OCI-LY1 (cell line): Measurements from ENCODE around the gene PGLYRP1.

Experiments used
- H2AFZ ChIP-seq: fragments of 200-600 bp; sonication (generic), shearing (Covaris generic); 2 replicates; pipeline ENCODE4 v1.6.0; 2014; ENCODE audit warnings: antibody characterized with exemption, mild to moderate bottlenecking, low read length
- H3F3A ChIP-seq: fragments of 200-600 bp; sonication (generic), shearing (Covaris generic); 2 replicates; pipeline ENCODE4 v1.6.0; 2014; ENCODE audit warnings: mild to moderate bottlenecking, antibody characterized with exemption, low read length, moderate library complexity; ENCODE audit not compliant: insufficient read depth
- H3K27ac ChIP-seq: fragments of 200-600 bp; sonication (generic); 2 replicates; pipeline ENCODE4 v1.5.1; 2014; ENCODE audit warnings: low read length, mixed run types, mild to moderate bottlenecking, low read depth; ENCODE audit not compliant: poor library complexity, severe bottlenecking
- H3K27me3 ChIP-seq: fragments of 200-600 bp; sonication (generic); 2 replicates; pipeline ENCODE4 v1.6.0; 2014; ENCODE audit warnings: antibody characterized with exemption, mild to moderate bottlenecking, low read length, moderate library complexity; ENCODE audit not compliant: insufficient read depth
- H3K36me3 ChIP-seq: fragments of 200-600 bp; sonication (generic); 2 replicates; pipeline ENCODE4 v1.6.1; 2014; ENCODE audit warnings: mild to moderate bottlenecking, antibody characterized with exemption, low read length, moderate library complexity, mixed read lengths; ENCODE audit not compliant: insufficient read depth
- H3K4me1 ChIP-seq: fragments of 200-600 bp; sonication (generic); 2 replicates; pipeline ENCODE4 v1.5.1; 2014; ENCODE audit warnings: mild to moderate bottlenecking, low read length, moderate library complexity; ENCODE audit not compliant: insufficient read depth, severe bottlenecking
- H3K4me2 ChIP-seq: fragments of 200-600 bp; sonication (generic), shearing (Covaris generic); 2 replicates; pipeline ENCODE4 v1.6.1; 2014; ENCODE audit warnings: low read length
- H3K4me3 ChIP-seq: fragments of 200-600 bp; sonication (generic); 2 replicates; pipeline ENCODE4 v1.5.1; 2014; ENCODE audit warnings: low read length, low read depth, mild to moderate bottlenecking, mixed read lengths; ENCODE audit not compliant: poor library complexity, severe bottlenecking
- H3K79me2 ChIP-seq: fragments of 200-600 bp; shearing (Covaris generic); 2 replicates; pipeline ENCODE4 v1.6.1; 2016; ENCODE audit warnings: mixed run types, low read length, mixed read lengths; ENCODE audit not compliant: insufficient read depth
- H3K9ac ChIP-seq: fragments of 200-600 bp; sonication (generic), shearing (Covaris generic); 2 replicates; pipeline ENCODE4 v1.6.1; 2014; ENCODE audit warnings: mild to moderate bottlenecking, low read length, mixed read lengths
- H3K9me2 ChIP-seq: fragments of 200-600 bp; sonication (generic), shearing (Covaris generic); 2 replicates; pipeline ENCODE4 v1.6.1; 2014; ENCODE audit warnings: low read depth, mild to moderate bottlenecking, low read length, mixed read lengths
- H3K9me3 ChIP-seq: fragments of 200-600 bp; shearing (Covaris generic); 2 replicates; pipeline ENCODE4 v1.6.1; 2014; ENCODE audit warnings: low read length, mixed read lengths
- H4K20me1 ChIP-seq: fragments of 200-600 bp; sonication (generic), shearing (Covaris generic); 2 replicates; pipeline ENCODE4 v1.6.0; 2016; ENCODE audit warnings: mild to moderate bottlenecking, low read length; ENCODE audit not compliant: insufficient read depth
- EZH2 ChIP-seq: fragments of 200-600 bp; sonication (generic), shearing (Covaris generic); IDR thresholded peaks from 2 replicates; pipeline ENCODE4 v1.8.0; 2017; ENCODE audit warnings: borderline replicate concordance, mixed run types, mild to moderate bottlenecking, antibody characterized with exemption, low read length, moderate library complexity, mixed read lengths
- TF ChIP-seq, protein P1 (sequence below): fragments of 200-600 bp; sonication (generic), shearing (Covaris generic); IDR thresholded peaks from 2 replicates; pipeline ENCODE4 v1.5.1; 2017; ENCODE audit warnings: mild to moderate bottlenecking, antibody characterized with exemption, low read length, moderate library complexity, mixed read lengths

The PGLYRP1 gene, protein sequence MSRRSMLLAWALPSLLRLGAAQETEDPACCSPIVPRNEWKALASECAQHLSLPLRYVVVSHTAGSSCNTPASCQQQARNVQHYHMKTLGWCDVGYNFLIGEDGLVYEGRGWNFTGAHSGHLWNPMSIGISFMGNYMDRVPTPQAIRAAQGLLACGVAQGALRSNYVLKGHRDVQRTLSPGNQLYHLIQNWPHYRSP

DNA sequence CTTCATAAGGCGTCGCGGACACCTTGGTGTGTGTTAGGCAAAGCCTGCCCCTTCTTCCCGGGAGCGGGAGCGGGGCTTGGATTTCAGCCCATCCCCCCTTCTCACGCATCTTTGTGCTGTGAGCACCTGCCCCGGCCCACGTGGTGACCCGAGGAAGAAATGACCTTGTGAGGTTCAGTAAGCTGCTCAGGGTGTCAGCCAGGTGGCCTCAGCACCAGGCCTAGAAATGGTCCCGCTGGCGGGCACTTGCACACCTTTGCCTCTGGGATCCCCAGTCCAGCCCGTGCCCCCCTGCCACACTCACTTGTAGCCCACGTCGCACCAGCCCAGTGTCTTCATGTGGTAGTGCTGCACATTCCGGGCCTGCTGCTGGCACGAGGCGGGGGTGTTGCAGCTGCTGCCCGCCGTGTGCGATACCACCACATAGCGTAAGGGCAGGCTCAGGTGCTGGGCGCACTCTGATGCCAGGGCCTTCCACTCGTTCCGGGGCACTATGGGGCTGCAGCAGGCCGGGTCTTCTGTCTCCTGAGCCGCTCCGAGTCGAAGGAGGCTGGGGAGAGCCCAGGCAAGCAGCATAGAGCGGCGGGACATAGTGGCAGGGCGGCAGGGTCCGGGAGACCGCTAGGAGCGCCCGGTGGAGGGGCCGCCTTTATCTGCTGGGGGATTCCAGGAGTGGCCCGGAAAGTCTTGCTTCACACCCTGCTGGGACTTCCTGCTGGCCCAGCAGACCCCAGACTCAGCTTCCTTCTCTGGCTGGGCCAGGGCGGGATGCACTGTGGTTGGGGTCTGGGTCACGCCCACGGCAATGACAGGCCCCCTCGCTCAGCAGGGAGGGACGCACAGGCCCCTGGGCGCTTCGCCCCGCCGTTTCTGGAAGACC, at the start of gene PGLYRP1:
Gene PGLYRP1, minus strand, starts transcription at position 623 of the 880 bp plus-strand sequence. Its CDS starts 32 bp downstream, at position 591.
- Histone ChIP-seq H3K4me3 (no peak within 1 kb of the TSS), H3F3A (no peaks in the 10 kb centered on the region), H3K27me3 (no peaks in the 10 kb centered on the region), H3K9me3 (no peaks in the 10 kb centered on the region), H3K9me2 (no peaks in the 10 kb centered on the region), H4K20me1 (no peaks in the 10 kb centered on the region), H3K4me1 (no peaks in the 10 kb centered on the region), H3K79me2 (no peaks in the 10 kb centered on the region), H3K9ac (no peak within 1 kb of the TSS), H2AFZ (no peak within 1 kb of the TSS), H3K36me3 (peaks cover 8% of the 10 kb centered on the region; the same call in 1 of the 2 replicates), H3K27ac (no peak within 1 kb of the TSS), H3K4me2 (no peak within 1 kb of the TSS)
- TF ChIP-seq, protein P1, sequence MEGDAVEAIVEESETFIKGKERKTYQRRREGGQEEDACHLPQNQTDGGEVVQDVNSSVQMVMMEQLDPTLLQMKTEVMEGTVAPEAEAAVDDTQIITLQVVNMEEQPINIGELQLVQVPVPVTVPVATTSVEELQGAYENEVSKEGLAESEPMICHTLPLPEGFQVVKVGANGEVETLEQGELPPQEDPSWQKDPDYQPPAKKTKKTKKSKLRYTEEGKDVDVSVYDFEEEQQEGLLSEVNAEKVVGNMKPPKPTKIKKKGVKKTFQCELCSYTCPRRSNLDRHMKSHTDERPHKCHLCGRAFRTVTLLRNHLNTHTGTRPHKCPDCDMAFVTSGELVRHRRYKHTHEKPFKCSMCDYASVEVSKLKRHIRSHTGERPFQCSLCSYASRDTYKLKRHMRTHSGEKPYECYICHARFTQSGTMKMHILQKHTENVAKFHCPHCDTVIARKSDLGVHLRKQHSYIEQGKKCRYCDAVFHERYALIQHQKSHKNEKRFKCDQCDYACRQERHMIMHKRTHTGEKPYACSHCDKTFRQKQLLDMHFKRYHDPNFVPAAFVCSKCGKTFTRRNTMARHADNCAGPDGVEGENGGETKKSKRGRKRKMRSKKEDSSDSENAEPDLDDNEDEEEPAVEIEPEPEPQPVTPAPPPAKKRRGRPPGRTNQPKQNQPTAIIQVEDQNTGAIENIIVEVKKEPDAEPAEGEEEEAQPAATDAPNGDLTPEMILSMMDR, result no peak
- no peak for TF ChIP-seq EZH2

DNA sequence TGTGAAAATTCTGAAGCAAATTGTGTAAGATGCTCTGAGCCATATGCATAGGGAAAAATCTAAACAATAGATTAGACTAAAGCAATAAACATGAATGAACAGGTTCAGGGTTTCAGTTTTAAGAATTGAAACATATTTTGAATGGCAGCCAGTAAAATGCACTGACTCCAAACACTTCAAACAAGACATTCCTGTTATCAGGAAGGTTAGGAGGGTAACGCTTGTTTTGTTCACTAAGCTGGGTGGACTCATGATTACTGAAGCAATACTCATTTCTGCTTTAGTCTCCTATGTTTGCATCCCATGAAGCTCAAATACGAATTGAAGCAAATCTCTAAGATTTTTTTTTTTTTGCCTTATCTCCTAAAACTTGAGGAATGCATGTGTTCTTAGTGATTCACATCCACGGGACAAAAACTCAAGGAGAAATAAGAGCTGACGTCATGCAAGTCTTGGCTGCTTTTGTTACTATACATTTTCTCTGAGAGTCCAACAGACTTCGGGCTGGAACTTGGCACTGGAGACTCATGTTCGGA, 47.0 kb upstream of the PGLYRP1 start:
- no peaks in the 10 kb centered on the region for H3K36me3 ChIP-seq
- no peaks in the 10 kb centered on the region for H3K9me2 ChIP-seq
- H3F3A ChIP-seq, result no peaks in the 10 kb centered on the region
- no peak overlapping the region for H3K27ac ChIP-seq
- H3K9me3 ChIP-seq, result no peaks in the 10 kb centered on the region
- H3K27me3 ChIP-seq, result no peaks in the 10 kb centered on the region
- H4K20me1 ChIP-seq, result no peaks in the 10 kb centered on the region
- no peak overlapping the region for H3K4me2 ChIP-seq
- no peak overlapping the region for H2AFZ ChIP-seq
- H3K4me1 ChIP-seq, result no peaks in the 10 kb centered on the region
- no peak overlapping the region for H3K4me3 ChIP-seq
- no peak overlapping the region for H3K9ac ChIP-seq
- no peaks in the 10 kb centered on the region for H3K79me2 ChIP-seq
- TF ChIP-seq, protein P1, result no peak
- no peak for TF ChIP-seq EZH2

DNA sequence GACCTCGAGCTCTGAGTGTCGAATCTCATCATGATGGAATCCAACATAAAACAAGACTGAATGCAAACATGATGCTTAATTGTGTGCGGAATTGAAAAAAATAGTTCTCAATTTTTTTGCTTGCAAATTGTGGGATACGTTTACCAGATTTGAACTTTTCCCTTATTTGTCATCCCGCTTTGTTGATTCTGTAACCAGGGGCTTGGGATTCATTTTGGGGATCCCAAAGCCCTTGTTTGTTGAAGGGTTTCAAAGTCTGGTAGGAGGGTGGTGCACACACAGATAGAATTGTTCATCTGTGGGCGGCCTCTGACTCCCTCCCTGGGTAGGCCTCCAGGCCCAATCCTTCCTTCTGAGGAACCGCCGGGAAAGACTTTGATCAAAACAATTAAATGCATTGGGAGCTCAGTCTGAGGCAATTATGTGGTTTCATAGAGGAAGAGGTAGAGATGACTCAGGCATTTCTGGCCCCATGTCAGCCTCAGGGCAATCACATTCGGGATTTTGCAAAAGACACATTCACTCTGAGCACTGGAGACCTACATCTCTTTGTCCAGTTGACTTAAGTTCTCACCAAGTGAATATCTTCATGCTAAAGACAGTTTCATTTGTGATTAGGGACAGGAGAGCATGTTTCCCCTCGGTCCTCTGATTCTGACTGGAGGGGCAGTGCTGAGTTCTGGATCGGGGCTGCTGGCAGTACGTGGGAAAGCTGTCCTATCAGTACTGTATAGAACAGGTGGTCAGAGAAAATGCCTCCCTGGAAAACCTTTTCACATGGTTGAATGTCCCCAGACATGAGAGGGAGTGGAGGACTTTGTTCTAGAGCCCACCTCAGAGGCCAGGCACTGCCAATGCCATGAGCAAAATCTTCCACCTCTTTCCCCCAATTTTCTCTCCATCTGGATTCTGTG, 45.7 kb upstream of the PGLYRP1 start:
- Histone ChIP-seq H3K36me3 (no peaks in the 10 kb centered on the region), H3K9me2 (no peaks in the 10 kb centered on the region), H2AFZ (no peak overlapping the region), H3K27me3 (no peaks in the 10 kb centered on the region), H3K79me2 (no peaks in the 10 kb centered on the region), H3K9ac (no peak overlapping the region), H4K20me1 (no peaks in the 10 kb centered on the region), H3F3A (no peaks in the 10 kb centered on the region), H3K4me1 (no peaks in the 10 kb centered on the region), H3K9me3 (no peaks in the 10 kb centered on the region), H3K4me2 (no peak overlapping the region), H3K4me3 (no peak overlapping the region), H3K27ac (no peak overlapping the region)
- no peak for TF ChIP-seq EZH2
- TF ChIP-seq, protein P1, result no peak
